Amygdala (tissue), 56 donors: Measurements from ENCODE around the gene BAIAP3.
"Not testable (repeated sequence)": the region's sequence is repeated elsewhere in the genome, so short reads cannot be mapped to it uniquely, and the experiment has no call there.

Experiments
- DNase-seq, 56 donors: peaks; one replicate each; lab custom pipeline; 2025; lab: John Stamatoyannopoulos, UW

The BAIAP3 gene

GRCh38 chr16:1314399-1315068 is 18.9 kb upstream of the BAIAP3 start:
- no peak for DNase-seq

GRCh38 chr16:1315081-1316032 is 18.1 kb upstream of the BAIAP3 start:
- no peak for DNase-seq

- DNase-seq: no peak
Measured at GRCh38 chr16:1316033-1316405, 17.4 kb upstream of the BAIAP3 start.

GRCh38 chr16:1317479-1318267 is 15.8 kb upstream of the BAIAP3 start:
- DNase-seq: no peak

- DNase-seq: no peak
Measured at GRCh38 chr16:1318268-1318545, 15.2 kb upstream of the BAIAP3 start.

- no peak for DNase-seq
Measured at GRCh38 chr16:1319041-1319440, 14.4 kb upstream of the BAIAP3 start.

GRCh38 chr16:1320097-1320496 is 13.3 kb upstream of the BAIAP3 start:
- DNase-seq: no peak

GRCh38 chr16:1320658-1321240 is 12.7 kb upstream of the BAIAP3 start:
- DNase-seq: no peak

GRCh38 chr16:1322407-1322806 is 11.0 kb upstream of the BAIAP3 start:
- DNase-seq: no peak

- DNase-seq: peak in 40 of 56 donors; percentile 8 to 80 (median 46)
Measured at GRCh38 chr16:1323296-1324239, 9.9 kb upstream of the BAIAP3 start.

GRCh38 chr16:1324286-1324826 is 9.1 kb upstream of the BAIAP3 start:
- DNase-seq: no peak

- DNase-seq: no peak
Measured at GRCh38 chr16:1325261-1325660, 8.2 kb upstream of the BAIAP3 start.

- no peak for DNase-seq
Measured at GRCh38 chr16:1325673-1326371, 7.6 kb upstream of the BAIAP3 start.

GRCh38 chr16:1326391-1326790 is 7.1 kb upstream of the BAIAP3 start:
- no peak for DNase-seq

- no peak for DNase-seq
Measured at GRCh38 chr16:1326946-1327618, 6.4 kb upstream of the BAIAP3 start.

- DNase-seq: no peak
Measured at GRCh38 chr16:1327619-1327947, 5.9 kb upstream of the BAIAP3 start.

- DNase-seq: not testable (repeated sequence)
Measured at GRCh38 chr16:1328136-1328535, 5.3 kb upstream of the BAIAP3 start.

- DNase-seq: not testable (repeated sequence)
Measured at GRCh38 chr16:1328961-1329360, 4.5 kb upstream of the BAIAP3 start.
